Upper lobe of left lung (tissue), 4 donors: Measurements from ENCODE around the gene RASSF1.
A peak's percentile ranks its signal among the peaks of the same experiment; 100 is the strongest.

Experiments used
- EP300 ChIP-seq, 4 donors: sonication (generic); formaldehyde crosslinking; IDR thresholded peaks; one replicate each; pipeline ENCODE4 v1.5.1; 2017; ENCODE audit warnings: antibody characterized with exemption in 4 of 4, control low read depth in 2 of 4
- POLR2A ChIP-seq, 4 donors: fragments of 450-650 bp; IDR thresholded peaks; one replicate each; pipeline ENCODE4 v1.5.1; 2016 to 2017; ENCODE audit warnings: antibody characterized with exemption in 4 of 4, mild to moderate bottlenecking in 2 of 4
- POLR2AphosphoS5 ChIP-seq, 2 donors: sonication (generic); formaldehyde crosslinking; IDR thresholded peaks; one replicate each; pipeline ENCODE4 v1.5.1; 2017; ENCODE audit warnings: antibody characterized with exemption in 2 of 2
- TF ChIP-seq, protein P1 (sequence below), 6 experiments: fragments of 450-650 bp in 4 of 6; fragments of 200-600 bp in 2 of 6; sonication (generic) in 2 of 6; IDR thresholded peaks; one replicate each; pipeline ENCODE4 v1.5.1; 2016 to 2019; ENCODE audit warnings: antibody characterized with exemption in 6 of 6

DNA sequence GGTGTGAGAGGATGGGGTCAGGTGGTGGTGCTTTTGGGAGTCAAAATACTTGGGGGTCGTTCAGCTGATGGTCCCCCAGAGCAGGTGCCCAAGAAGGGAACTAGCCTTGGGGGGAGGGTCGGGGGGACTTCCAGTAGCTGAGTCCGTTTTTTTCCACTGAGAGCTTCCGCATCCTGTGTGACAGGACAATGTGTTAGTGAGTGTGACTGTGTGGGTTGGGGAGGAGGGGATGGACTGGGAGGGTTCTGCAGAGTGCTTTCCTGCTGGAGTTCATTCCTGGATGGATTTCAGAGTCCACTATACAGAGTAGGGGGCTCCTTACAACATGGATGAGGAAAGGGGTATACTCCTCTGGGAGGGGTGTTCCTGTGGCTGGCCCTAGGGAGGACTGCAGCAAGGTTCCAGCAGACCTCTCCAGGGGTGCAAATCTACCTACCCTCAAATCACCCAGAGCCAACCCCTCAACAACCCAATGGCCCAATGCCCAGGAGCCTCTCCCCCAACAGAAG lies 17.5 kb downstream of the RASSF1 start:
- TF ChIP-seq, protein P1, sequence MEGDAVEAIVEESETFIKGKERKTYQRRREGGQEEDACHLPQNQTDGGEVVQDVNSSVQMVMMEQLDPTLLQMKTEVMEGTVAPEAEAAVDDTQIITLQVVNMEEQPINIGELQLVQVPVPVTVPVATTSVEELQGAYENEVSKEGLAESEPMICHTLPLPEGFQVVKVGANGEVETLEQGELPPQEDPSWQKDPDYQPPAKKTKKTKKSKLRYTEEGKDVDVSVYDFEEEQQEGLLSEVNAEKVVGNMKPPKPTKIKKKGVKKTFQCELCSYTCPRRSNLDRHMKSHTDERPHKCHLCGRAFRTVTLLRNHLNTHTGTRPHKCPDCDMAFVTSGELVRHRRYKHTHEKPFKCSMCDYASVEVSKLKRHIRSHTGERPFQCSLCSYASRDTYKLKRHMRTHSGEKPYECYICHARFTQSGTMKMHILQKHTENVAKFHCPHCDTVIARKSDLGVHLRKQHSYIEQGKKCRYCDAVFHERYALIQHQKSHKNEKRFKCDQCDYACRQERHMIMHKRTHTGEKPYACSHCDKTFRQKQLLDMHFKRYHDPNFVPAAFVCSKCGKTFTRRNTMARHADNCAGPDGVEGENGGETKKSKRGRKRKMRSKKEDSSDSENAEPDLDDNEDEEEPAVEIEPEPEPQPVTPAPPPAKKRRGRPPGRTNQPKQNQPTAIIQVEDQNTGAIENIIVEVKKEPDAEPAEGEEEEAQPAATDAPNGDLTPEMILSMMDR (IDR thresholded peaks at IDR 0.05): no peak
- peak in 1 of 2 donors; percentile 5 for TF ChIP-seq POLR2AphosphoS5 (IDR thresholded peaks at IDR 0.05)
- no peak for TF ChIP-seq POLR2A (IDR thresholded peaks at IDR 0.05)
- TF ChIP-seq EP300 (IDR thresholded peaks at IDR 0.05): peak in 2 of 4 donors; percentile 26 to 80
